Measurements from ENCODE around the gene CD99.

DNA sequence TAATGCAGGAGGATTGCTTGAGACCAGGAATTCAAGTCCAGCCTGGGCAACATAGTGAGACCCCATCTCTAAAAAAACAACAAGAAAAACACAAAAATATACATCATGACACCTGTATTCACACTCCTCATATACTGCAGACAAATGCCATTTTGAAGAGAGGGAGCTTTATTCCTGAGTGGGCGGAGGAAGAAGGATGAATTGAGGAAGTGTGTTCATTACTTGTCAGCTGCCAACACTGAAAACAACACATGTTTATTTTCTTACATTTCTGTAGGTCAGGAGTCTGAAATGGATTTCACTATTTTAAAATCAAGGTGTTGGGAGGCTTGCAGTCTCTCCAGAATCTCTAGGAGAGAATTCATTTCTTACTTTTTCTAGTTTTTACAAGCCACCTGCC lies 47.2 kb upstream of the CD99 start:
- TF ChIP-seq EZH2 (IDR thresholded peaks at IDR 0.05; ENCODE audit: borderline replicate concordance, low read depth, low read length, severe bottlenecking) (no peak), POLR2AphosphoS5 (IDR thresholded peaks at IDR 0.05; ENCODE audit: insufficient read depth, low read depth, low read length) (no peak), JUN (IDR thresholded peaks at IDR 0.05; ENCODE audit: borderline replicate concordance, insufficient read depth, insufficient read length, low read depth) (no peak), POLR2A (IDR thresholded peaks at IDR 0.05; ENCODE audit: low read depth, low read length) (no peak), MYC (IDR thresholded peaks at IDR 0.05; ENCODE audit: low read depth, low read length) (no peak)
- TF ChIP-seq, protein P1, sequence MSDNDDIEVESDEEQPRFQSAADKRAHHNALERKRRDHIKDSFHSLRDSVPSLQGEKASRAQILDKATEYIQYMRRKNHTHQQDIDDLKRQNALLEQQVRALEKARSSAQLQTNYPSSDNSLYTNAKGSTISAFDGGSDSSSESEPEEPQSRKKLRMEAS (IDR thresholded peaks at IDR 0.05; ENCODE audit: insufficient read depth, insufficient read length) = no peak
- TF ChIP-seq, protein P2, sequence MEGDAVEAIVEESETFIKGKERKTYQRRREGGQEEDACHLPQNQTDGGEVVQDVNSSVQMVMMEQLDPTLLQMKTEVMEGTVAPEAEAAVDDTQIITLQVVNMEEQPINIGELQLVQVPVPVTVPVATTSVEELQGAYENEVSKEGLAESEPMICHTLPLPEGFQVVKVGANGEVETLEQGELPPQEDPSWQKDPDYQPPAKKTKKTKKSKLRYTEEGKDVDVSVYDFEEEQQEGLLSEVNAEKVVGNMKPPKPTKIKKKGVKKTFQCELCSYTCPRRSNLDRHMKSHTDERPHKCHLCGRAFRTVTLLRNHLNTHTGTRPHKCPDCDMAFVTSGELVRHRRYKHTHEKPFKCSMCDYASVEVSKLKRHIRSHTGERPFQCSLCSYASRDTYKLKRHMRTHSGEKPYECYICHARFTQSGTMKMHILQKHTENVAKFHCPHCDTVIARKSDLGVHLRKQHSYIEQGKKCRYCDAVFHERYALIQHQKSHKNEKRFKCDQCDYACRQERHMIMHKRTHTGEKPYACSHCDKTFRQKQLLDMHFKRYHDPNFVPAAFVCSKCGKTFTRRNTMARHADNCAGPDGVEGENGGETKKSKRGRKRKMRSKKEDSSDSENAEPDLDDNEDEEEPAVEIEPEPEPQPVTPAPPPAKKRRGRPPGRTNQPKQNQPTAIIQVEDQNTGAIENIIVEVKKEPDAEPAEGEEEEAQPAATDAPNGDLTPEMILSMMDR (IDR thresholded peaks at IDR 0.05; ENCODE audit: extremely low read depth in 1 of 2, insufficient read depth in 1 of 2, low read depth in 1 of 2, low read length in 2 of 2) = no peak

Data from endothelial cell of umbilical vein (primary cell).